Lower leg skin (tissue), 3 donors: ENCODE data around the gene SH3D19.

Experiments
- CTCF ChIP-seq, 3 donors: fragments of 450-650 bp; IDR thresholded peaks; one replicate each; pipeline ENCODE4 v1.5.1; 2016; ENCODE audit warnings: antibody characterized with exemption in 3 of 3, mild to moderate bottlenecking in 3 of 3, moderate library complexity in 2 of 3
- POLR2A ChIP-seq, 2 donors: fragments of 450-650 bp; IDR thresholded peaks; one replicate each; pipeline ENCODE4 v1.6.1; 2016 to 2017; ENCODE audit warnings: antibody characterized with exemption in 2 of 2, mild to moderate bottlenecking in 1 of 2, moderate library complexity in 1 of 2

- TF ChIP-seq CTCF (IDR thresholded peaks at IDR 0.05) (no peak), POLR2A (IDR thresholded peaks at IDR 0.05) (no peak)
These were observed 97.7 kb downstream of the SH3D19 start for GRCh38 chr4:151227731-151228130.
